Hepatocyte (in vitro differentiated cells): ENCODE results near the gene NIPSNAP3A. TPM values are rescaled to one million over a fixed set of nuclear protein-coding genes. Genes with fewer than 3 reads are reported as not detected.
"Not testable (repeated sequence)": the region's sequence is repeated elsewhere in the genome, so short reads cannot be mapped to it uniquely, and the experiment has no call there.

ENCODE experiments used
- DNase-seq: peaks from one replicate; pipeline ENCODE4 v3.0.0-alpha.2; 2016; ENCODE audit warnings: low spot score
- H2AFZ ChIP-seq: fragments of 200-600 bp; sonication (generic); 2 replicates; pipeline ENCODE4 v1.6.0; 2016; ENCODE audit warnings: antibody characterized with exemption, mild to moderate bottlenecking
- H3K27ac ChIP-seq: fragments of 200-600 bp; sonication (generic); 2 replicates; pipeline ENCODE4 v1.5.1; 2016; ENCODE audit warnings: mild to moderate bottlenecking
- H3K27me3 ChIP-seq: fragments of 200-600 bp; sonication (generic); 2 replicates; pipeline ENCODE4 v1.6.1; 2016
- H3K36me3 ChIP-seq: fragments of 200-600 bp; sonication (generic); replicated peaks from 2 replicates; pipeline ENCODE4 v1.5.1; 2016; ENCODE audit warnings: low read depth; ENCODE audit not compliant: insufficient read depth
- H3K4me1 ChIP-seq: fragments of 200-600 bp; sonication (generic); 2 replicates; pipeline ENCODE4 v1.5.1; 2016; ENCODE audit warnings: mild to moderate bottlenecking, moderate library complexity; ENCODE audit not compliant: insufficient read depth
- H3K4me2 ChIP-seq: fragments of 200-600 bp; sonication (generic); 2 replicates; pipeline ENCODE4 v1.6.0; 2016
- H3K4me3 ChIP-seq: fragments of 200-600 bp; sonication (generic); 2 replicates; pipeline ENCODE4 v1.5.1; 2016; ENCODE audit warnings: mild to moderate bottlenecking
- H3K79me2 ChIP-seq: fragments of 200-600 bp; sonication (generic); 2 replicates; pipeline ENCODE4 v1.6.0; 2017; ENCODE audit warnings: mild to moderate bottlenecking
- H3K9me2 ChIP-seq: fragments of 200-600 bp; sonication (generic); replicated peaks from 2 replicates; pipeline ENCODE4 v1.6.0; 2017; ENCODE audit warnings: mild to moderate bottlenecking; ENCODE audit not compliant: insufficient read depth
- H3K9me3 ChIP-seq: fragments of 200-600 bp; sonication (generic); 2 replicates; pipeline ENCODE4 v1.5.1; 2016; ENCODE audit warnings: low read depth, mild to moderate bottlenecking
- H4K20me1 ChIP-seq: fragments of 200-600 bp; sonication (generic); 2 replicates; pipeline ENCODE4 v1.6.0; 2016; ENCODE audit warnings: mild to moderate bottlenecking; ENCODE audit not compliant: insufficient read depth, poor library complexity, severe bottlenecking
- EZH2 ChIP-seq: fragments of 200-600 bp; sonication (generic); IDR thresholded peaks from 2 replicates; pipeline ENCODE4 v1.6.1; 2016; ENCODE audit warnings: antibody characterized with exemption, mild to moderate bottlenecking, borderline replicate concordance
- EZH2phosphoT487 ChIP-seq: fragments of 200-600 bp; sonication (generic); IDR thresholded peaks from one replicate; pipeline ENCODE4 v1.6.1; 2018; ENCODE audit warnings: antibody characterized with exemption, mild to moderate bottlenecking, low read depth, moderate library complexity; ENCODE audit not compliant: unreplicated experiment, severe bottlenecking
- WGBS: methylation state at CpG from one replicate; pipeline ENCODE4 v1.1.6; 2016; ENCODE audit warnings: low lambda C conversion rate; ENCODE audit errors: missing lambda C conversion rate; 5-methylcytosine and 5-hydroxymethylcytosine counted together
- polyA plus RNA-seq: library from polyadenylated mRNA; unstranded; fragments of >200 nt; fragmentation: Nextera tagmentation; extraction: Ambion mirVana; gene quantifications from 2 replicates; pipeline ENCODE4 v1.2.1, GENCODE V29; 2016
- total RNA-seq: library from RNA; depleted of rRNA; stranded (reverse); fragments of >200 nt; gene quantifications from 2 replicates; pipeline ENCODE4 v1.2.3, GENCODE V29; 2014
- TF ChIP-seq, protein P1 (sequence below): fragments of 200-600 bp; sonication (generic); IDR thresholded peaks from 2 replicates; pipeline ENCODE4 v1.5.1; 2016; ENCODE audit warnings: antibody characterized with exemption, mild to moderate bottlenecking; ENCODE audit not compliant: poor library complexity

NIPSNAP3A gene
- total and polyA plus RNA-seq, 2 experiments from 2014 or later: 37.3 to 47.8 TPM

DNA sequence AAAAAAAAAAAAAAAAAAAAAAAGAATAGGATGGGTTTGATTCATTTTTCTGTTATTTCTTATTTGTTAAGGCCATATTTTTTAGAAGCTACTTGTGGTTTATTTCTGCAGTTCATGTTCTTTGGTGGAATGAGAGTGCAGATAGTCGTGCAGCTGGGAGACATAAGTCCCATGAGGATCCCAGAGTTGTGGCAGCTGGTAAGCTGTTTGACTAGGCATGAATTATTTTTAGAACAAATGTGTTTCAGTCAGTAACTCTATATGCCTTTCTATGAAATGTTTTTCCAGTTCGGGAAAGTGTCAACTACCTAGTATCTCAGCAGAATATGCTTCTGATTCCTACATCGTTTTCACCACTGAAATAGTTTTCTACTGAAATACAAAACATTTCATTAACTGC is 11.5 kb downstream of the NIPSNAP3A start:
- no peak overlapping the region for H3K4me3 ChIP-seq
- no peak overlapping the region for H2AFZ ChIP-seq
- H3K79me2 ChIP-seq: no peaks in the 10 kb centered on the region
- H3K9me2 ChIP-seq: no peaks in the 10 kb centered on the region
- H3K4me2 ChIP-seq: no peak overlapping the region
- H3K4me1 ChIP-seq: no peaks in the 10 kb centered on the region
- H4K20me1 ChIP-seq: no peaks in the 10 kb centered on the region
- no peaks in the 10 kb centered on the region for H3K9me3 ChIP-seq
- no peaks in the 10 kb centered on the region for H3K36me3 ChIP-seq
- no peak for DNase-seq
- no peaks in the 10 kb centered on the region for H3K27me3 ChIP-seq
- TF ChIP-seq, protein P1, sequence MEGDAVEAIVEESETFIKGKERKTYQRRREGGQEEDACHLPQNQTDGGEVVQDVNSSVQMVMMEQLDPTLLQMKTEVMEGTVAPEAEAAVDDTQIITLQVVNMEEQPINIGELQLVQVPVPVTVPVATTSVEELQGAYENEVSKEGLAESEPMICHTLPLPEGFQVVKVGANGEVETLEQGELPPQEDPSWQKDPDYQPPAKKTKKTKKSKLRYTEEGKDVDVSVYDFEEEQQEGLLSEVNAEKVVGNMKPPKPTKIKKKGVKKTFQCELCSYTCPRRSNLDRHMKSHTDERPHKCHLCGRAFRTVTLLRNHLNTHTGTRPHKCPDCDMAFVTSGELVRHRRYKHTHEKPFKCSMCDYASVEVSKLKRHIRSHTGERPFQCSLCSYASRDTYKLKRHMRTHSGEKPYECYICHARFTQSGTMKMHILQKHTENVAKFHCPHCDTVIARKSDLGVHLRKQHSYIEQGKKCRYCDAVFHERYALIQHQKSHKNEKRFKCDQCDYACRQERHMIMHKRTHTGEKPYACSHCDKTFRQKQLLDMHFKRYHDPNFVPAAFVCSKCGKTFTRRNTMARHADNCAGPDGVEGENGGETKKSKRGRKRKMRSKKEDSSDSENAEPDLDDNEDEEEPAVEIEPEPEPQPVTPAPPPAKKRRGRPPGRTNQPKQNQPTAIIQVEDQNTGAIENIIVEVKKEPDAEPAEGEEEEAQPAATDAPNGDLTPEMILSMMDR: no peak
- TF ChIP-seq EZH2phosphoT487 (no peak), EZH2 (no peak)
- 90% methylated on average over 3 of the region's 3 CpGs for WGBS
- H3K27ac ChIP-seq: no peak overlapping the region

DNA sequence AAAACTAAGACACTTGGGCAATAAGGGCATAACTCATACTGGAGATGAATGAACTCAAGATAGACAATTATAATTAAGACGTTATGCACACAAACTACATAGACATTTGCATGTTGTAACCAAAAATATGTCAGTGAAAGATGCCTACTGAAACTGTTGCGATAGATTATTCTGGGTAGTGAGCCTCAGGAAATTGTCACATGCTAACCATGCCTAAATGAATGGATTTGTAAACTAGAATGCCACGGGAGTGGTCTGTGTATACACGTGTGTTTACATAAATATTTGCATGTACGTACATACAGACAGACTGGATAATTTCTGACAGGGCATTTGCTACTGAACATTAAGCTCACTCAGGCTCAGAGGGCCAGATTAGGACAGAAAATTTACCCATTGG is 17.7 kb downstream of the NIPSNAP3A start:
- no peak for DNase-seq
- no peak for TF ChIP-seq EZH2
- TF ChIP-seq, protein P1: no peak
- TF ChIP-seq EZH2phosphoT487: no peak
- no peaks in the 10 kb centered on the region for H4K20me1 ChIP-seq
- H3K4me2 ChIP-seq: peak overlapping the region; percentile 83
- H3K36me3 ChIP-seq: no peaks in the 10 kb centered on the region
- no peaks in the 10 kb centered on the region for H3K27me3 ChIP-seq
- 76% methylated on average over 5 of the region's 5 CpGs for WGBS
- no peaks in the 10 kb centered on the region for H3K79me2 ChIP-seq
- H3K9me3 ChIP-seq: no peaks in the 10 kb centered on the region
- no peak overlapping the region for H3K27ac ChIP-seq
- no peak overlapping the region for H3K4me3 ChIP-seq
- no peaks in the 10 kb centered on the region for H3K4me1 ChIP-seq
- H3K9me2 ChIP-seq: no peaks in the 10 kb centered on the region
- H2AFZ ChIP-seq: no peak overlapping the region

DNA sequence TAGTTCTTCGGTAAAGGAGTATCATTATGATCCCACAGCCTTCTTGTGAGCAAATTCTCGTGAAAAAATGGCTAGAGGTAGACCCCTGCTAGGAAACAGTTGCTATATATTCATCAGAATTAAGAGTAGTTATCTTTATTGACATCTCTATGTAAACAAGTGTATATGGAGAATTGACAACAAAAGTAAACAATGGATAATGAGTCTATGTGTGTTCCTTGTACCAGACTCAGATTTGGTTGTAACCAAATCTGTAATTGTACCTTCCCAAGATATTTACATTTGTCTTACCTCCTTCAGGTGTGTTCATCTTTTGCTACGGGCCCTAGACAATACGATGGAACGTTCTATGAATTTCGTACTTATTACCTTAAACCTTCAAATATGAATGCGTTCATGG is 18.5 kb downstream of the NIPSNAP3A start:
- Histone ChIP-seq H3K9me3 (no peaks in the 10 kb centered on the region), H3K36me3 (no peaks in the 10 kb centered on the region), H3K79me2 (no peaks in the 10 kb centered on the region), H3K4me3 (no peak overlapping the region), H3K4me1 (no peaks in the 10 kb centered on the region), H2AFZ (no peak overlapping the region), H3K4me2 (peak overlapping the region; percentile 83), H3K27me3 (no peaks in the 10 kb centered on the region), H3K27ac (no peak overlapping the region), H3K9me2 (no peaks in the 10 kb centered on the region), H4K20me1 (no peaks in the 10 kb centered on the region)
- TF ChIP-seq EZH2phosphoT487 (no peak), EZH2 (no peak)
- TF ChIP-seq, protein P1: no peak
- WGBS: 82% methylated on average over 7 of the region's 7 CpGs
- no peak for DNase-seq

DNA sequence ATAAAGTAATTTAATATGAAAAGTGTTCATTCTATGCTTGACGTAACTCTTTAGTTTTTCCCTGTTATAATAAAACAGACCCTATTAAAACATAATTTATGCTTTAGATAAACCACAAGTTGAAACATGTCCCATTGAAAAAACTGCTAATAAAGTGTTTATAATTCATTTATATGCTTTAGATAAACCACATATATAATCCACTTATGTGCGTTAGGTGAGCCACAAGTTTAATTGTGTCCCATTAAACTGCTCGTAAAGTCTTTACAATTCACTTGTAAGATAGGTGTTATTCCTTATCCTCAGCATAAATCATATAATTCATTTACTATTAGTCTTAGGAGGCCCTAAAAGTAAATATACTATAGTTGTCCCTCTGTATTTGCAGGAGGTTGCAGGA is 20.0 kb downstream of the NIPSNAP3A start:
- H3K36me3 ChIP-seq: no peaks in the 10 kb centered on the region
- no peaks in the 10 kb centered on the region for H3K9me3 ChIP-seq
- H3K9me2 ChIP-seq: no peaks in the 10 kb centered on the region
- H3K4me1 ChIP-seq: no peaks in the 10 kb centered on the region
- H3K27me3 ChIP-seq: no peaks in the 10 kb centered on the region
- TF ChIP-seq, protein P1: no peak
- no peak for TF ChIP-seq EZH2phosphoT487
- TF ChIP-seq EZH2: no peak
- H3K4me3 ChIP-seq: no peak overlapping the region
- H2AFZ ChIP-seq: no peak overlapping the region
- 87% methylated on average over 3 of the region's 3 CpGs for WGBS
- H3K4me2 ChIP-seq: no peak overlapping the region
- no peak for DNase-seq
- no peaks in the 10 kb centered on the region for H3K79me2 ChIP-seq
- no peaks in the 10 kb centered on the region for H4K20me1 ChIP-seq
- no peak overlapping the region for H3K27ac ChIP-seq

DNA sequence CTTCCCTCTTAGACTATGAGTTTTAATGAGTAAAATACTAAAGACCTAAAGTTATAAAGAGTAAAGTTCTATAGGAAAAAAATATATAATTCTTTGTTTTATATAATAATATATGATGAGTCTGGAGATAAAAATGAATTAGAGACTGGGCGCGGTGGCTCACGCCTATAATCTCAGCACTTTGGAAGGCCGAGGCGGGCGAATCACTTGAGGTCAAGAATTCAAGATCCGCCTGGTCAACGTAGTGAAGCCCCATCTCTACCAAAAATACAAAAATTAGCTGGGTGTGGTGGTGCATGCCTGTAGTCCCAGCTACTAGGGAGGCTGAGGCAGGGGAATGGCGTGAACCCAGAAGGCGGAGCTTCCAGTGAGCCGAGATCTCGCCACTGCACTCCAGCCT is 21.5 kb downstream of the NIPSNAP3A start:
- not testable (repeated sequence) for H3K36me3 ChIP-seq, H3K4me1 ChIP-seq, H3K79me2 ChIP-seq, H3K27me3 ChIP-seq, H4K20me1 ChIP-seq, H3K9me2 ChIP-seq, H2AFZ ChIP-seq, H3K27ac ChIP-seq, H3K4me2 ChIP-seq, H3K4me3 ChIP-seq, H3K9me3 ChIP-seq, DNase-seq
- WGBS: 98% methylated on average over 12 of the region's 12 CpGs
